Thyroid gland (tissue), 4 donors: Measurements from ENCODE around the gene GPC1. TPM values are rescaled to one million over a fixed set of nuclear protein-coding genes. Genes with fewer than 3 reads are reported as not detected.

Experiments
- DNase-seq, 2 donors: peaks; one replicate each; pipeline ENCODE4 v3.0.0-alpha.2; 2019
- H3K27ac ChIP-seq, 3 donors: fragments of 200-600 bp; sonication (generic); 1 replicate in 2 of 3; 2 replicates in 1 of 3; pipeline ENCODE4 v1.5.1; 2016 to 2019; ENCODE audit warnings: mild to moderate bottlenecking in 1 of 3, moderate library complexity in 1 of 3
- H3K27me3 ChIP-seq: fragments of 200-600 bp; sonication (generic); one replicate; pipeline ENCODE4 v1.5.1; 2019
- H3K36me3 ChIP-seq, 2 donors: fragments of 200-600 bp; sonication (generic); one replicate each; pipeline ENCODE4 v1.5.1; 2016 to 2019
- H3K4me1 ChIP-seq, 2 donors: fragments of 200-600 bp; sonication (generic); one replicate each; pipeline ENCODE4 v1.5.1; 2017 to 2019
- H3K4me3 ChIP-seq, 3 donors: fragments of 200-600 bp; sonication (generic); replicated peaks in 1 of 3; 1 replicate in 2 of 3; 2 replicates in 1 of 3; pipeline ENCODE4 v1.5.1; 2016; ENCODE audit warnings: mild to moderate bottlenecking in 1 of 3
- H3K9me3 ChIP-seq: fragments of 200-600 bp; sonication (generic); one replicate; pipeline ENCODE4 v1.5.1; 2017
- CTCF ChIP-seq, 6 experiments: fragments of 200-600 bp in 3 of 6; fragments of 450-650 bp in 3 of 6; sonication (generic) in 3 of 6; IDR thresholded peaks; one replicate each; pipeline ENCODE4 v1.5.1; 2016 to 2019; ENCODE audit warnings: antibody characterized with exemption in 6 of 6, mild to moderate bottlenecking in 2 of 6, inconsistent platforms in 1 of 6, moderate library complexity in 1 of 6
- POLR2A ChIP-seq, 2 donors: fragments of 450-650 bp; IDR thresholded peaks; one replicate each; pipeline ENCODE4 v1.6.1; 2017; ENCODE audit warnings: antibody characterized with exemption in 2 of 2, mild to moderate bottlenecking in 2 of 2, moderate library complexity in 1 of 2
- WGBS, 2 donors: methylation state at CpG; one replicate each; pipeline ENCODE4 v1.1.5; 2017; 5-methylcytosine and 5-hydroxymethylcytosine counted together
- intact Hi-C: fragments of 100-400 bp; cut with DNase I; formaldehyde crosslinking; loops from one replicate; pipeline ENCODE4 v1.15.1; 2023
- total RNA-seq, 4 donors: library from RNA; depleted of rRNA; stranded (reverse); fragments of >200 nt; gene quantifications; one replicate each; pipeline ENCODE4 v1.2.3, GENCODE V29; 2016

The GPC1 gene
- total RNA-seq, 4 donors from 2014 or later, result 14.1 to 35.5 (median 26.8) TPM

GRCh38 chr2:240432820-240433801, 2.4 kb upstream of the GPC1 start:
- peaks cover 16 to 30% of the 10 kb centered on the region in 2 donors for H3K4me1 ChIP-seq
- no peak overlapping the region for H3K27ac ChIP-seq
- no peaks in the 10 kb centered on the region for H3K27me3 ChIP-seq
- H3K9me3 ChIP-seq, result no peaks in the 10 kb centered on the region
- WGBS, 2 donors, result 82 to 84% methylated on average over 16 to 25 of the region's 34 CpGs
- intact Hi-C loops, result no loop called here
- no peak for DNase-seq
- H3K36me3 ChIP-seq, result no peaks in the 10 kb centered on the region
- TF ChIP-seq POLR2A (IDR thresholded peaks at IDR 0.05) (no peak), CTCF (IDR thresholded peaks at IDR 0.05) (no peak)
- H3K4me3 ChIP-seq, result no peak overlapping the region

GRCh38 chr2:240433973-240434727, 1.3 kb upstream of the GPC1 start:
- peak overlapping the region in 1 of 3 donors; percentile 74 for H3K27ac ChIP-seq
- peaks cover 18 to 33% of the 10 kb centered on the region in 2 donors for H3K4me1 ChIP-seq
- H3K36me3 ChIP-seq, result no peaks in the 10 kb centered on the region
- H3K9me3 ChIP-seq, result no peaks in the 10 kb centered on the region
- intact Hi-C loops, result no loop called here
- no peaks in the 10 kb centered on the region for H3K27me3 ChIP-seq
- WGBS, 2 donors, result 85 to 86% methylated on average over 13 to 16 of the region's 16 CpGs
- peak overlapping the region in 1 of 3 donors; percentile 72 for H3K4me3 ChIP-seq
- DNase-seq, result no peak
- TF ChIP-seq CTCF (IDR thresholded peaks at IDR 0.05) (no peak), POLR2A (IDR thresholded peaks at IDR 0.05) (no peak)

- no peaks in the 10 kb centered on the region for H3K9me3 ChIP-seq
- peak overlapping the region; percentile 3 to 72 (median 47) for H3K4me3 ChIP-seq
- H3K36me3 ChIP-seq, result no peaks in the 10 kb centered on the region
- H3K4me1 ChIP-seq, result peaks cover 18 to 33% of the 10 kb centered on the region in 2 donors
- TF ChIP-seq CTCF (IDR thresholded peaks at IDR 0.05) (no peak), POLR2A (IDR thresholded peaks at IDR 0.05) (peak in 1 of 2 donors; percentile 8)
- intact Hi-C loops, result no loop called here
- DNase-seq, result peak; percentile 95 to 97
- no peaks in the 10 kb centered on the region for H3K27me3 ChIP-seq
- 4 to 8% methylated on average over 15 to 34 of the region's 71 CpGs for whole genome bisulfite sequencing, 2 donors
- peak overlapping the region in 1 of 3 donors; percentile 74 for H3K27ac ChIP-seq
Measured at GRCh38 chr2:240434728-240435456, 571 bp upstream of the GPC1 start.

GRCh38 chr2:240435948-240436682, 652 bp downstream of the GPC1 start:
- H3K9me3 ChIP-seq, result no peaks in the 10 kb centered on the region
- H3K4me1 ChIP-seq, result peaks cover 18 to 33% of the 10 kb centered on the region in 2 donors
- DNase-seq, result peak; percentile 25 to 42
- peak overlapping the region in 2 of 3 donors; percentile 72 to 81 for H3K4me3 ChIP-seq
- intact Hi-C loops, result no loop called here
- TF ChIP-seq CTCF (IDR thresholded peaks at IDR 0.05) (no peak), POLR2A (IDR thresholded peaks at IDR 0.05) (no peak)
- no peaks in the 10 kb centered on the region for H3K36me3 ChIP-seq
- no peaks in the 10 kb centered on the region for H3K27me3 ChIP-seq
- no CpG with 5 or more reads among the region's 88 CpGs for WGBS, 2 donors
- H3K27ac ChIP-seq, result peak overlapping the region in 2 of 3 donors; percentile 59 to 74
